PC-9 (cell line): Measurements from ENCODE around the gene TBC1D8.

ENCODE experiments used
- CTCF ChIP-seq: fragments of 200-600 bp; sonication (generic); conservative IDR thresholded peaks from 2 replicates; pipeline ENCODE4 v1.6.1; 2017; ENCODE audit warnings: mixed run types, antibody characterized with exemption, mild to moderate bottlenecking, moderate library complexity
- EZH2 ChIP-seq: fragments of 200-600 bp; sonication (generic); IDR thresholded peaks from 2 replicates; pipeline ENCODE4 v1.8.0; 2017; ENCODE audit warnings: antibody characterized with exemption, low read depth

GRCh38 chr2:101148777-101149176 is 2.4 kb downstream of the TBC1D8 start:
- TF ChIP-seq CTCF (no peak), EZH2 (no peak)
